ENCODE data around the gene CD101.

Gene CD101

DNA sequence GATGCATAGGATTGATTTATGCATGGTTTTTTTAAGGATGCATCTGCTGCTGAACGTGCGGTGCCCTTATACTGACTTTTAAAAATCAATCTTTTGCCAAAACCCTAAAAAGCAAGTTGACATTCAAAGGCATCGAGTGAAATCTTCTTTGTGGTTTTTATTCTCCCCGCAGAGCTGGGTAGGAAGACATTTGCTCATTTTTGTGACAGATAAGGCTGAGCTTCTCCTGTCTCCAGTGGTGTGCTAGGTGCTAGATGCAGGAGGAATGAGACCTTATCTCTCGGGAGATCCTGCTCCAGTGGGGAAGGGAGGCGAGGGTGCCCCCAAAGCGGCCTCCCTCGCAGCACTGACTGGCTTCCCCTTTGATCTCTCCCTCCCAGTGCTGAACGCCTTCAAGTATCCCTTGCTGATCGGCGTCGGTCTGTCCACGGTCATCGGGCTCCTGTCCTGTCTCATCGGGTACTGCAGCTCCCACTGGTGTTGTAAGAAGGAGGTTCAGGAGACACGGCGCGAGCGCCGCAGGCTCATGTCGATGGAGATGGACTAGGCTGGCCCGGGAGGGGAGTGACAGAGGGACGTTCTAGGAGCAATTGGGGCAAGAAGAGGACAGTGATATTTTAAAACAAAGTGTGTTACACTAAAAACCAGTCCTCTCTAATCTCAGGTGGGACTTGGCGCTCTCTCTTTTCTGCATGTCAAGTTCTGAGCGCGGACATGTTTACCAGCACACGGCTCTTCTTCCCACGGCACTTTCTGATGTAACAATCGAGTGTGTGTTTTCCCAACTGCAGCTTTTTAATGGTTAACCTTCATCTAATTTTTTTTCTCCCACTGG, 14.9 kb upstream of the CD101 start:
- peak; percentile 20 for DNase-seq

DNA sequence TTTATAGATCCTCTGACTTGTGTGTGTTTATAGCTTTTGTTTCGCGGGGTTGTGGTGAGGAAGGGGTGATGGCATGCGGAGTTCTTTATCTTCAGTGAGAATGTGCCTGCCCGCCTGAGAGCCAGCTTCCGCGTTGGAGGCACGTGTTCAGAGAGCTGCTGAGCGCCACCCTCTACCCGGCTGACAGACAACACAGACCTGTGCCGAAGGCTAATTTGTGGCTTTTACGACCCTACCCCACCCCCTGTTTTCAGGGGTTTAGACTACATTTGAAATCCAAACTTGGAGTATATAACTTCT, 14.4 kb upstream of the CD101 start:
- no peak for DNase-seq

DNA sequence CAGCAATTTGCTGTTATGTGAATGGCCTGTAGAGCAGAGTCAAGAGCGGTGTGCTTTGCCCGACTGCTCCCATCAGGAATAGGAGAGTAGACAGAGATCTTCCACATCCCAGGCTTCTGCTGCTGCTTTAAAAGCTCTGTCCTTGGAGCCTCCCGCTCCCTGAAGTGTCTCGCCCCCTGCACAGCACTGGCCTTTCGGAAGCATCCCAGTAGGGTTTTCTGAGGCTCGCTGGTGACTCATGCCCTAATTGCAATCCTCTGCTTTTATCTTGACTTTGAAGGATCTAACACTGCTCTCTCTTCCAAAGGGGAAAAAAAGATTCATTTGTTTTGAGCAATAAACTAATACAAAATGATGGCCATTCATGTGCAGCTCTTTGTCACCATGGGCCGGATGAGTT, 13.3 kb upstream of the CD101 start:
- DNase-seq: no peak

GRCh38 chr1:116988908-116989307, 12.7 kb upstream of the CD101 start:
- DNase-seq: no peak

- no peak for DNase-seq
These were observed 11.7 kb upstream of the CD101 start for GRCh38 chr1:116989835-116990234.

DNA sequence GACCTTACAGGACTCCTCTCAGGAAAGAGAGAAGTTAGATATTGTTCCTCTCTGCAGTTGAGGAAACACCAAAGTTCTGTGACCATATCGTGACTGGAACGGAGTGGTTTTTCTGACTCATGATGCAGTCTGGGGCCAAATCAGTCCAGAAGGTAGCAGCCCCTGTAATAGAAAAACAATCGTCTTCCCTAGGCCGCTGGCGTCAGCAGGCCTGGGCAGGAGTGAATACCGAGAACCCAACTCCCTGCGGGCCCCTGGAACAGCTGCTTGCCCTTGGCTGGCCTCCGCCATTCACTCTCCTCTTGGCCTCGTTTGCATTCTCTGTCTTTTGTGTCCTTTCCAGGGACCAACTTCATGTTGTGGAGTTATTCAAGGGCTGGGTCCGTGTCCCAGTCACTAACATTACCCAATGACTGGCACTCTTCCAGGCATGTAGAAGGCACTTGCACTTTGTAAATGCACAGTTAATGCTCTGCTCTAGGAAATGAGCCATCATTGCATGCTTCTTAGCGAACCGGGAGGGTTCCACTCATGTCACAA, 10.9 kb upstream of the CD101 start:
- no peak for DNase-seq

DNA sequence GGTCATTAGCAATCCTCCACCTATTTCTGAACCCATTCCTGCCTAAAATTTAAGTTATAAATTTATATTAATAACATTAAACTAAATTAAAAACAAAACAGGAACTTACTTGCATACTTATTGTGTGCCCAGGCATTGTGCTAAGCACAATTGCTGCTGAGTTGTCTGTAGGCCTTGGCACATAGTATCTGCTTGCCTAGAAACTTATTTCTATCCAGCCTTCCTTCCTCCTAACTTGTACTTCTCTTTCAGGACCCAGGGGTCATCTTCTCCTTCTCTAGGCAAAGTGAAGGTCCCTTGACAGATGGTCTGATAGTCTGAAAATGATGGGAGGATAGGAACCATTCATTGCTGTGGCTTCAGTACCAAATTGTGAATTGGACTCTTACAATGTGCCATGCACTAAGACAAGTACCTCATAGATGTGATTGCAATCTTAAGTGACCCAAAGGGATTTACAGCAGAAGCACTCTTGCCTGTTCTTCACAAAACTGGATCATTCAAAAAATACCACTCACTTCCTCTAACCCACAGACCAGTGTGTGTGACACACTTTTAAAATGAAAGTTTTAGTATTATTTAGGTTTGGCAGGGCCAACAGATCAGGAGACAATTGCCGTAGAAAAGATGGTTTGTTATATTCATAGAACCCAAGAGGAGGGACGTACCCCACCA, 10.3 kb upstream of the CD101 start:
- no peak for DNase-seq

- no peak for DNase-seq
These were observed 9.6 kb upstream of the CD101 start for GRCh38 chr1:116991918-116992317.

- no peak for DNase-seq
These were observed 8.3 kb upstream of the CD101 start for GRCh38 chr1:116993286-116993685.

DNA sequence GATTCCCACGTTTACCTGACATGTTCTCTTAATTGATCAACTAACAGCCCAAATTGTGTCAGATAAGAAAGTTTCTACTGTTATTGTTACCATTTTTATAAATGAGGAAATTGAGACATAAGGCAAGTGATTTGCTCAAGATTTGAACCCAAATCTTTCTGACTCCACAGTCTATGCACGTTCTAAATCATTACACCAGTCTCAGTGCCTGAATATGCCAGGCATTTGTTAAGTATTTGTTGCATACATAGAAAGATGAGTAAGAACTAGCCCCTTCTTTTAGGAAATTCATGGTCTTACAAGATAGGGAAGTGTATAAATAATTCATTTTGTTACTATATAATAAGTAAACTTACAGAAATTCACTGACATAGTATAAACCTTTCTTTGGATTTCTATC, 7.1 kb upstream of the CD101 start:
- DNase-seq: no peak

- DNase-seq: no peak
These were observed 4.5 kb upstream of the CD101 start for GRCh38 chr1:116997066-116997465.

DNA sequence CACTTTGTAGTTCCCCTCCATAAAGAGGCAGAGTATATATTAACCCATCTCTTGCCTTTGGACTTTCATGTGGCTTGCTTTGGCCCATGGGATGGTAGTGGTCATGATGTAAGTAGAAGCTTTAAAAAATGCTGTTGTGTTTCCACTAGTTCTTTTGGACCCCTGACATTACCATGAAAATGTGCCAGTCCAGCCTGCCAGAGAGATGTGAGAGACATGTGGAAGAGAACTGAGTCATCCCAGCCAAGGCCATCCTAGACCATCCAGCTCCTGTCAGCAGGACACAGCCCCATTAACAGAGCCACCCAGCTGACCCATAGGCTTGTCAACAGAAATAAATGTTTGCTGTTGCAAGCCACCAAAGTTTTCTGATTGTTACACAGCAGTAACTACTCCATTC, 3.9 kb upstream of the CD101 start:
- no peak for DNase-seq

- DNase-seq: no peak
These were observed 2.0 kb upstream of the CD101 start for GRCh38 chr1:116999596-116999995.

GRCh38 chr1:117000142-117000541, 1.4 kb upstream of the CD101 start:
- no peak for DNase-seq

- DNase-seq: peak; percentile 9
These were observed 1.8 kb downstream of the CD101 start for GRCh38 chr1:117003223-117003875.

GRCh38 chr1:117007719-117008013, 6.1 kb downstream of the CD101 start:
- DNase-seq: no peak

DNA sequence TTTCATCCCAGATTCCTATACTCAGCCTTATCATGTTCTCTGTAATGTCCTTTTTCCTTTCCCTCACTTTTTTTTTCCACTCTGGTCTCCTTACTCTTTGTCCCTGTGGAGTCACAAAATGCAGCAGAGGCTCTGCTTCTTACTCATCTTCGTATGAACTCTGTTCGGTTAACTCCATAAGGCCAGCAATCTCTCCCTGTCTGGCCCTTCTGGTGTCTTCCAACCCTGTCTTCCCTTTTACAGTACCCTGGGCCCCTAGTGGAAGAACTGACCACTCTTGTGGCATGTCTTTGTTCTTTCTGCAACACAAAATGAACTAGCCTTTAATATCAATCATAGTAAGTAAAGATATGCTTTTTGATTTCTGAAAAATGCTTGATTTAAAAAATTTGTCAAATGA, 7.1 kb downstream of the CD101 start:
- no peak for DNase-seq

DNA sequence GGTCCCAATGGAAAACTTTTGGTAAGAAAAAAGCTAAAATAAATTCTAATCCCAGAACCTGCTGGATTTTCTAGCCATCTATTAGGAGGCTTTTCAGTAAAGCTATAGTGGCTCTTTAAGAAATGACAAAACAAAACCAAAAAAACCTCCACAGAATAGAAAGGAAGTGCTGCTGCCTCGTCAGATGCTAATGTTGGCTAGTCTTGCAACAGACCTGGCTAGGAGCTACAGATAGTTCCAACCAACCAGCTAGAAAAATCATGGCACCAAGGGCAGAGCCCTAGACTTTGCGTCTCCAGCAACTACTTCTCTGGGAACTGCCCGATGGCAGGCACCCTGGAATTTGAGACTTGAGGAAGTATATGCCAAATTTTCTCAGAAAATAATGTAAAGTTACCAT, 7.6 kb downstream of the CD101 start:
- DNase-seq: no peak

GRCh38 chr1:117010310-117010969, 8.9 kb downstream of the CD101 start:
- DNase-seq: no peak

GRCh38 chr1:117011334-117011733, 9.8 kb downstream of the CD101 start:
- DNase-seq: no peak

DNA sequence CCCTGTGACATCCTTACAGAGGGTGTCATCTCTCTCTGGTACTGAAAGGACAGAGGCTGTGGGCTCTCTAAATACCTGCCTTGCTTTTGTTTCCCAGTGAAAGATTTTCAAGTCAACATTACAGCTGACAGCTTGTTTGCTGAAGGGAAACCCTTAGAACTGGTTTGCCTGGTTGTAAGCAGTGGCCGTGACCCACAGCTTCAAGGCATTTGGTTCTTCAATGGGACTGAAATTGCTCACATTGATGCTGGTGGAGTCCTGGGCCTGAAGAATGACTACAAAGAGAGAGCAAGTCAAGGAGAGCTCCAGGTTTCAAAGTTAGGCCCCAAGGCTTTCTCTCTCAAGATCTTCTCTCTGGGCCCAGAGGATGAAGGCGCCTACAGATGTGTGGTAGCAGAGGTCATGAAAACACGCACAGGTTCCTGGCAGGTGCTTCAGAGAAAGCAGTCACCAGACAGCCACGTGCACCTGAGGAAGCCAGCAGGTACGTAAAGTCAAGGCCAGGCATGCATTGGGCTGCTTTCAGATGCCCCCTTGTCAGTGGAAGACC, 11.8 kb downstream of the CD101 start:
- no peak for DNase-seq

DNA sequence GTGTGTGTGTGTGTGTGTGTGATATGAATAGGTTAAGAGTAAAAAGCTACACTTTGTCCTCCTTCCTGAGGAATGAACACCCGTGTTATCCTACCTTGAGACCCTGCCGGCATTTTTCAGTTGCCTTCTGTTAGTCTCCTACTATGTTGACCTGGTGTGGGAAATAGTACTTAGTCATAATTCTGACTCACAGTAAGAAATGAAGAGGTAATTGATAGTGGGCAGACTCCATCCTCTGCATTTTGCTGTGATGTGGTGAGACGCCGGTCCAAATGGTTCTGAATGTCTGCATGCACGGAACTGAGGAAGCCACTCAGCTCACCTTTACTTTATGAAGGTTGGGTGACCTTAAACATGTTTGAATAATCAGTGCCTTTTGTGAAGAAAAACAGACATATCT, 12.6 kb downstream of the CD101 start:
- no peak for DNase-seq

- no peak for DNase-seq
These were observed 14.2 kb downstream of the CD101 start for GRCh38 chr1:117015724-117016123.
